IPS-15b (cell line): ENCODE results near the gene HBP1.
"Not testable (repeated sequence)": the region's sequence is repeated elsewhere in the genome, so short reads cannot be mapped to it uniquely, and the experiment has no call there.

Source experiments
- H3K27me3 ChIP-seq: one replicate; pipeline ENCODE4 v1.6.1; 2013; ENCODE audit warnings: low read length; ENCODE audit not compliant: control insufficient read depth, insufficient read depth
- H3K36me3 ChIP-seq: one replicate; pipeline ENCODE4 v1.6.1; 2013; ENCODE audit warnings: low read length; ENCODE audit not compliant: control insufficient read depth, insufficient read depth
- H3K4me1 ChIP-seq: one replicate; pipeline ENCODE4 v1.6.1; 2013; ENCODE audit warnings: mild to moderate bottlenecking, low read length; ENCODE audit not compliant: control insufficient read depth, insufficient read depth
- H3K4me3 ChIP-seq: one replicate; pipeline ENCODE4 v1.5.1; 2013; ENCODE audit warnings: low read depth, low read length
- H3K9ac ChIP-seq: one replicate; pipeline ENCODE4 v1.6.1; 2013; ENCODE audit warnings: low read depth, mild to moderate bottlenecking, low read length
- H3K9me3 ChIP-seq: one replicate; pipeline ENCODE4 v1.6.1; 2013; ENCODE audit warnings: mild to moderate bottlenecking, low read length; ENCODE audit not compliant: control insufficient read depth, insufficient read depth

Gene HBP1

GRCh38 chr7:107237451-107237850 lies 68.6 kb downstream of the HBP1 start:
- Histone ChIP-seq H3K27me3 (no peaks in the 10 kb centered on the region), H3K4me3 (no peak overlapping the region), H3K9ac (no peak overlapping the region), H3K9me3 (no peaks in the 10 kb centered on the region), H3K36me3 (peaks cover 2% of the 10 kb centered on the region), H3K4me1 (peaks cover 13% of the 10 kb centered on the region)

DNA sequence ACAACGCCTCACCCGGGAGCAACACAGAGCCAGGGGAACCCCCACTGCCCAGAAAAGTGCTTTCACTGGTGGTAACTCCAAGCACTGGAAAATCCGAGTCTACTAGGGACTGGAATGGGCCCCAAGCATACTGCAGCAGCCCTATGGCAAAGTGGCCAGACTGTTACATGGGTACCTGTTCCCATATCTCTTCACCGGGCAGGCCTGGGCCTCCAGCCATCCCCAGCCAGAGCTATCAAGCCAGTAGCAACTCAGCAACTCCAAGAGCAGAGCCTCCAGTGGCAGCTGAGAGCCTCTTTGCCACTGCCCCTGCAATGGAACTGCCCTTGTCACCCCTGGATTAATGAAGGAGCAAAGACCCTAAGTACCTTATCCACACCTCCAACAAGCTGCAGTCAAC lies 73.5 kb downstream of the HBP1 start:
- H3K9me3 ChIP-seq = no peaks in the 10 kb centered on the region
- peaks cover 2% of the 10 kb centered on the region for H3K36me3 ChIP-seq
- no peaks in the 10 kb centered on the region for H3K27me3 ChIP-seq
- no peak overlapping the region for H3K4me3 ChIP-seq
- H3K9ac ChIP-seq = no peak overlapping the region
- no peaks in the 10 kb centered on the region for H3K4me1 ChIP-seq

DNA sequence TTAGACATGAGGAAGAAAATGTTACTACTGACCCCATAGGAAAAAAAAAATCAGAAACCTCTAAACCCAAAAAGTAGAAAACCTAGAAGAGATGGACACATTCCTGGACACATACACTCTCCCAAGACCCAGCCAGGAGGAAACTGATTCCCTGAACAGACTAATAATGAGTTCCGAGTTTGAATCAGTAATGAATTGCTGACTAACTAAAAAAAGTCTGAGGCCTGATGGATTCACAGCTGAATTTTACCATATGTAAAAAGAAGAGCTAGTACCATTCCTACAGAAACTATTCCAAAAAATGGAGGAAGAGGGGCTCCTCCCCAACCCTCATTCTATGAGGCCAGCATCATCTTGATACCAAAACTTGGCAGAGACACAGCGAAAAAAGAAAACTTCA lies 75.8 kb downstream of the HBP1 start:
- H3K36me3 ChIP-seq = no peaks in the 10 kb centered on the region
- no peak overlapping the region for H3K4me3 ChIP-seq
- H3K9ac ChIP-seq = no peak overlapping the region
- no peaks in the 10 kb centered on the region for H3K9me3 ChIP-seq
- no peaks in the 10 kb centered on the region for H3K27me3 ChIP-seq
- H3K4me1 ChIP-seq = no peaks in the 10 kb centered on the region

- not testable (repeated sequence) for H3K4me1 ChIP-seq, H3K36me3 ChIP-seq, H3K27me3 ChIP-seq, H3K9me3 ChIP-seq, H3K9ac ChIP-seq, H3K4me3 ChIP-seq
Measured at GRCh38 chr7:107246836-107247235, 78.0 kb downstream of the HBP1 start.

DNA sequence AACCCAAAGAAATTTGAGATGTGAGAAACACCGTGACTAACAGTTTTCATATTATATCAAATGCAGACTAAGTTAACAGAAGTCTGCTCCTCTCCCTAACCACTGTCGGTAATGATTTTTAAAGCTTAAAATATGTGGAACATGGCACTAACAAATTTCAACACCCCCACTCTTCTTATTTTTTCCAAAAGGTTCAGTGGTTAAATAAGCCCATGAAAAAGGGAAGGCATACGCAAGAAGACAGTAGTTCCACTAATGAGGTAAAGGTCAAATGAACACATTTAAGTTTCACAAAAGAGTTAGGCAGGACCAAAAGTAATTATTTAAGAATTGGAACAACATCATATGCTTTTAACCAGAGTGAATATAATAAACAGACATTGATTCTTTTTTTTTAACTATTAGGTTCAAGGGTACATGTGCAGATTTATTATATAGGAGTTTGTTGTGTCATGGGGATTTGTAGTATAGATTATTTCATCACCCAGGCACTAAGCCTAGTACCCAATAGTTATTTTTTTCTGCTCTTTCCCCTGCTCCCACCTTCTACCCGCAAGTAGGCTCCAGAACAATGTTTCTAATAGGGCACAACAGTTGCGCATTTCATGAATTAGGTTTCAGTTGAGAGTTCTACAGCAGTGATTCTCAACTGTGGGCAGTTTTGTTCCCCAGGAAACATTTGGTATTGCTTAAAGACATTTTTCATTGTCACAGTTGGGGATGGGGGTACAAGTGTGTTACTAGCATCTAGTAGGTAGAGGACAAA lies 79.9 kb downstream of the HBP1 start:
- Histone ChIP-seq H3K36me3 (no peaks in the 10 kb centered on the region), H3K4me3 (no peak overlapping the region), H3K4me1 (no peaks in the 10 kb centered on the region), H3K27me3 (no peaks in the 10 kb centered on the region), H3K9me3 (no peaks in the 10 kb centered on the region), H3K9ac (no peak overlapping the region)

DNA sequence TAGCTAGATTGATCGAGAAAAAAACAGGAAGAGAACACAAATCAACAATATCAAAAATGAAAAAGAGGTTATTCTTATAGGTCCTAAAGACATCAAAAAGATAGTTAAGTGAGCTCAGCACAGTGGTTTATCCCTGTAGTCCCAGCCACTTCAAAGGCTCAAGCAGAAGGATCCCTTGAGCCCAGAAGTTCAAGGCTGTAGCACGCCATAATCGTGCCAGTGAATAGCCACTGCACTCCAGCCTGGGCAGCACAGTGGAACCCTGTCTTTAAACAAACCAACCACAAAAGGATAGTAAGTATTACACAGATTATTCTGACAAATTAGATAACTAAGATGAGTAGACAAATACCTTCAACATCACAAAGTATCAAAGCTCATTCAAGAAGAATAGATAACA lies 83.2 kb downstream of the HBP1 start:
- no peaks in the 10 kb centered on the region for H3K9me3 ChIP-seq
- no peaks in the 10 kb centered on the region for H3K36me3 ChIP-seq
- H3K4me3 ChIP-seq = no peak overlapping the region
- no peak overlapping the region for H3K9ac ChIP-seq
- H3K4me1 ChIP-seq = no peaks in the 10 kb centered on the region
- H3K27me3 ChIP-seq = no peaks in the 10 kb centered on the region
